Activated T-cell treated with anti-CD3 and anti-CD28 coated beads, Interleukin-2, amount 50 U/mL, for 4 hours (primary cell): ENCODE results near the gene FAM170B. TPM values are rescaled to one million over a fixed set of nuclear protein-coding genes. Genes with fewer than 3 reads are reported as not detected.

ENCODE experiments used
- ATAC-seq, 2 donors: fragments of 200-7000 bp; cut with Tn5 transposase; one replicate each; pipeline ENCODE4 v1.10.0; 2021
- DNase-seq: peaks from one replicate; pipeline ENCODE4 v3.0.0-alpha.2; 2020
- H3K27me3 Mint-ChIP-seq: one replicate; pipeline ENCODE4 v1.8.0; 2021; ENCODE audit warnings: low read depth, mixed read lengths
- H3K36me3 Mint-ChIP-seq: one replicate; pipeline ENCODE4 v1.8.0; 2022; ENCODE audit warnings: mixed read lengths; ENCODE audit not compliant: insufficient read depth
- H3K4me1 Mint-ChIP-seq: one replicate; pipeline ENCODE4 v1.8.0; 2021; ENCODE audit warnings: low read depth, mixed read lengths
- H3K4me3 Mint-ChIP-seq: one replicate; pipeline ENCODE4 v1.8.0; 2021; ENCODE audit warnings: mild to moderate bottlenecking, moderate library complexity, mixed read lengths
- H3K9me3 Mint-ChIP-seq: one replicate; pipeline ENCODE4 v1.8.0; 2021; ENCODE audit warnings: mixed read lengths
- total RNA-seq, 3 donors: library from RNA; stranded (reverse); gene quantifications; one replicate each; pipeline ENCODE4 v1.2.1, GENCODE V29; 2021

FAM170B gene
- total RNA-seq, 3 donors from 2014 or later, result not detected

- DNase-seq (no peak), ATAC-seq (no peak)
- no peaks in the 10 kb centered on the region for H3K4me1 Mint-ChIP-seq
- peaks cover 9% of the 10 kb centered on the region for H3K9me3 Mint-ChIP-seq
- peaks cover 10% of the 10 kb centered on the region for H3K27me3 Mint-ChIP-seq
- peaks cover 3% of the 10 kb centered on the region for H3K36me3 Mint-ChIP-seq
- H3K4me3 Mint-ChIP-seq, result no peak overlapping the region
These were observed 17.7 kb upstream of the FAM170B start for GRCh38 chr10:49151481-49151880.

- H3K36me3 Mint-ChIP-seq, result peaks cover 3% of the 10 kb centered on the region
- peaks cover 10% of the 10 kb centered on the region for H3K27me3 Mint-ChIP-seq
- H3K9me3 Mint-ChIP-seq, result peaks cover 9% of the 10 kb centered on the region
- ATAC-seq (no peak), DNase-seq (no peak)
- H3K4me3 Mint-ChIP-seq, result no peak overlapping the region
- H3K4me1 Mint-ChIP-seq, result no peaks in the 10 kb centered on the region
These were observed 17.2 kb upstream of the FAM170B start for GRCh38 chr10:49151025-49151445.

- peaks cover 9% of the 10 kb centered on the region for H3K9me3 Mint-ChIP-seq
- no peaks in the 10 kb centered on the region for H3K4me1 Mint-ChIP-seq
- no peak overlapping the region for H3K4me3 Mint-ChIP-seq
- ATAC-seq (no peak), DNase-seq (no peak)
- H3K36me3 Mint-ChIP-seq, result peaks cover 3% of the 10 kb centered on the region
- peaks cover 10% of the 10 kb centered on the region for H3K27me3 Mint-ChIP-seq
These were observed 16.6 kb upstream of the FAM170B start for GRCh38 chr10:49150426-49150825.

DNA sequence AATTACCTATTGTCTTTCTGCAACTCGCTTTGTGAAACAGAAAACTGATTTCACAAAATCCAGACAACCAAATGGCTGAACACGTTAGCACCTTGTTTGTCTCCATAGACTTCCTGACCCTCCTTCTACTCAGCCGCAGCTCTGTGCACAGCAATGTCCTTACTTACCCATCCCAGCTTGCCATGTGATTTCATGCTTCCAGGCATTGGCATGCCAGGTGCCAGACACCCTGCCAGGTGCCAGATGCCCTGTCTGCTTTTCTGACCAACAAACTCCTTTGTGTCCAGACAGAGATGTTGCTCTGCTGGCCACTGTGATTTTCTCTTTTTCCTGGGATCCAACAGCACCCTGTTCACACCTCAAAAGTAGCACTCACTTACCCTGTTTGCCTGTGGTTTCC is 16.1 kb upstream of the FAM170B start:
- peaks cover 9% of the 10 kb centered on the region for H3K9me3 Mint-ChIP-seq
- no peak overlapping the region for H3K4me3 Mint-ChIP-seq
- peaks cover 3% of the 10 kb centered on the region for H3K36me3 Mint-ChIP-seq
- H3K27me3 Mint-ChIP-seq, result peaks cover 10% of the 10 kb centered on the region
- no peak for ATAC-seq
- DNase-seq, result no peak
- H3K4me1 Mint-ChIP-seq, result no peaks in the 10 kb centered on the region

- no peaks in the 10 kb centered on the region for H3K4me1 Mint-ChIP-seq
- H3K36me3 Mint-ChIP-seq, result peaks cover 3% of the 10 kb centered on the region
- DNase-seq (no peak), ATAC-seq (no peak)
- H3K9me3 Mint-ChIP-seq, result peaks cover 9% of the 10 kb centered on the region
- peaks cover 3% of the 10 kb centered on the region for H3K27me3 Mint-ChIP-seq
- H3K4me3 Mint-ChIP-seq, result no peak overlapping the region
These were observed 10.4 kb upstream of the FAM170B start for GRCh38 chr10:49144058-49144720.

DNA sequence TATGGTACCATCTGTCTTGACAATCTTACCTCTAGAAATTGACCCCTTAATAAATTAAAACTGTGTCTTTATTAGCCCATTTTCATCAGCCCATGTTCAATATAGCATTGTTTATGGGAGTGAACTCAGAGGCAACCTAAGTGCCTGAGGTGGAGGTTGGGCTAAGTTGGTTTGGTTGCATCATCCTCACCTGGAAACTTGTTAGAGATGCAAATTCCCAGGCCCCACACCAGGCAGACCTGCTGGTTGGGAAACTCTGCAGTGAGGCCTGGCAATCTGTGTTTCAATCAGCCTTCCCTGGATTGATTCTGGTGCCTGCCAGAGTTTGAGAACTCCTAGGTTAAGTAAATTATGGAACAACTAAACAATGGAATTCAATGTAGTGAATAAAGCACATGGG is 9.4 kb upstream of the FAM170B start:
- Mint-ChIP-seq H3K9me3 (peaks cover 6% of the 10 kb centered on the region), H3K36me3 (peaks cover 2% of the 10 kb centered on the region), H3K27me3 (peaks cover 3% of the 10 kb centered on the region), H3K4me3 (no peak overlapping the region), H3K4me1 (no peaks in the 10 kb centered on the region)
- DNase-seq (no peak), ATAC-seq (no peak)

DNA sequence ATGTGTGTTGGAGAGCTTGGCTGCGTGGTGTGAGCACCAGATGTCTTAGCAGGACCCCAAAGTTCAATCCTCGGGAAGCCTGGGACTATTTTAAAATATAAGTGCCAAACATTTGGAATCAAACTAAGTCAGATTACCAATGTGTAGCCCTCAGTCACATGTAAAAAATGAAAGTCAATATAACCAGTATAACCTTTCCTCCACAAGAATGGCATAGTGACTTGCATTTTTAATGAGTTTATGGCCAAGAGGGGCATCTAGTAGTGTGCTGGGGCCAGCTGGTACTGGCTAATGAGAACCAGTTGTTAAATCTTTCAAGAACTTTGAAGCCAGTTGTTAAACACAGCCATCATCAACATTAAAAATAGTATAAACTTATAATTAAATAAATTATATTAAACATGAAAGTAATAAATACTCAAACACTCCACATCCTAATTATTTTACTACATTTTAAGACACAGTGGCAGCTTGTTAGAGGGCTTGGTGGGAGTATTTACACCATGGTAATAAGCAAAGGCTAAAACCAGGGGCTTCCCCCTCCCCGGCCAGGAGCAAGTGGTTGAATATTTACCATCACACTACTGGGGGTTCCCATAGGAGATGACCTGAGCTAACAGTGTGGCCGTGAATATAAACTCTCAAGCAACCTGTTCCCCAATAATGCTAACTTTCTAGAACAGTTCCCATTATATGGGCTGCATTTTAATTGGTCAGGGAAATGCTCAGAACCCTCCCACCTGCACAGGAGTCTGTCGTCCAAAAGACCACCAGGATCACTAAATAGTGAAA is 7.9 kb upstream of the FAM170B start:
- Mint-ChIP-seq H3K27me3 (peaks cover 3% of the 10 kb centered on the region), H3K36me3 (no peaks in the 10 kb centered on the region), H3K4me1 (no peaks in the 10 kb centered on the region), H3K4me3 (no peak overlapping the region), H3K9me3 (peaks cover 2% of the 10 kb centered on the region)
- ATAC-seq (no peak), DNase-seq (no peak)

- peaks cover 4% of the 10 kb centered on the region for H3K4me1 Mint-ChIP-seq
- ATAC-seq, result no peak
- no peak overlapping the region for H3K4me3 Mint-ChIP-seq
- H3K27me3 Mint-ChIP-seq, result peaks cover 5% of the 10 kb centered on the region
- peaks cover 2% of the 10 kb centered on the region for H3K9me3 Mint-ChIP-seq
- no peak for DNase-seq
- no peaks in the 10 kb centered on the region for H3K36me3 Mint-ChIP-seq
These were observed 6.7 kb upstream of the FAM170B start for GRCh38 chr10:49140304-49141177.

- DNase-seq (no peak), ATAC-seq (peak in 1 of 2 donors; percentile 43)
- peaks cover 7% of the 10 kb centered on the region for H3K4me1 Mint-ChIP-seq
- H3K4me3 Mint-ChIP-seq, result no peak overlapping the region
- H3K9me3 Mint-ChIP-seq, result peaks cover 2% of the 10 kb centered on the region
- peaks cover 5% of the 10 kb centered on the region for H3K27me3 Mint-ChIP-seq
- H3K36me3 Mint-ChIP-seq, result no peaks in the 10 kb centered on the region
These were observed 6.0 kb upstream of the FAM170B start for GRCh38 chr10:49139846-49140195.

- H3K4me3 Mint-ChIP-seq, result no peak overlapping the region
- peaks cover 5% of the 10 kb centered on the region for H3K27me3 Mint-ChIP-seq
- peaks cover 9% of the 10 kb centered on the region for H3K4me1 Mint-ChIP-seq
- ATAC-seq, result no peak
- H3K36me3 Mint-ChIP-seq, result no peaks in the 10 kb centered on the region
- DNase-seq, result no peak
- peaks cover 2% of the 10 kb centered on the region for H3K9me3 Mint-ChIP-seq
These were observed 5.4 kb upstream of the FAM170B start for GRCh38 chr10:49139028-49139845.

DNA sequence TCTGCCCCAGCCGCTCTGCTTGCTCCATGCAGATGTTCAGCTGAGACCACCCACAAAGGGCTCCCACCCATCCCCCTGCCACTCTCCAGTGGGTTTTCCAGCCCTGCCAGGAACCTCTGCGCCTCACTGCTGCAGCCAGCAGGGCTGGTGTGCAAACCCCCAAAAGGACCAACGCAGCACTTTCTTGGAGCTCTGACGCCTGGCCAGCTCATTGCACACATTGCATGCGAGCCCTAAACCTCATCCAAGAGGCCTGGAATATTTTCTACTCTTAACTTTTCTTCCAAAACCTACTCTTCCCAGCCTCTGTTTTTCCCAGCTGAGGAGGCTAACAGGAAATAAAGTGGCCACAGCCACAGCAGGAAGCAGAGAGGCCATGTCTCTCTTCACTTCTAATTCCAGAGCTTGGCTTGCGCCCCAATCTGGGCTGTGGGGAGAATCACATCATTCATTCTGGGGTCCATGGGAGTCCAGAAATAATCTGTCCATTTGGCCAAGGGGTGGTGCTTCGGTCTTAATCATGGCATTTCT is 4.6 kb upstream of the FAM170B start:
- Mint-ChIP-seq H3K36me3 (no peaks in the 10 kb centered on the region), H3K4me1 (peaks cover 9% of the 10 kb centered on the region)

GRCh38 chr10:49136525-49136924 is 2.7 kb upstream of the FAM170B start:
- Mint-ChIP-seq H3K4me1 (peaks cover 9% of the 10 kb centered on the region), H3K9me3 (peaks cover 2% of the 10 kb centered on the region), H3K27me3 (peaks cover 9% of the 10 kb centered on the region), H3K4me3 (no peak overlapping the region), H3K36me3 (no peaks in the 10 kb centered on the region)
- no peak for DNase-seq
- no peak for ATAC-seq

More for the DNA sequence above, 4.6 kb upstream of the FAM170B start:
- ATAC-seq (no peak), DNase-seq (no peak)
- H3K4me3 Mint-ChIP-seq, result no peak overlapping the region
- peaks cover 5% of the 10 kb centered on the region for H3K27me3 Mint-ChIP-seq
- peaks cover 2% of the 10 kb centered on the region for H3K9me3 Mint-ChIP-seq

DNA sequence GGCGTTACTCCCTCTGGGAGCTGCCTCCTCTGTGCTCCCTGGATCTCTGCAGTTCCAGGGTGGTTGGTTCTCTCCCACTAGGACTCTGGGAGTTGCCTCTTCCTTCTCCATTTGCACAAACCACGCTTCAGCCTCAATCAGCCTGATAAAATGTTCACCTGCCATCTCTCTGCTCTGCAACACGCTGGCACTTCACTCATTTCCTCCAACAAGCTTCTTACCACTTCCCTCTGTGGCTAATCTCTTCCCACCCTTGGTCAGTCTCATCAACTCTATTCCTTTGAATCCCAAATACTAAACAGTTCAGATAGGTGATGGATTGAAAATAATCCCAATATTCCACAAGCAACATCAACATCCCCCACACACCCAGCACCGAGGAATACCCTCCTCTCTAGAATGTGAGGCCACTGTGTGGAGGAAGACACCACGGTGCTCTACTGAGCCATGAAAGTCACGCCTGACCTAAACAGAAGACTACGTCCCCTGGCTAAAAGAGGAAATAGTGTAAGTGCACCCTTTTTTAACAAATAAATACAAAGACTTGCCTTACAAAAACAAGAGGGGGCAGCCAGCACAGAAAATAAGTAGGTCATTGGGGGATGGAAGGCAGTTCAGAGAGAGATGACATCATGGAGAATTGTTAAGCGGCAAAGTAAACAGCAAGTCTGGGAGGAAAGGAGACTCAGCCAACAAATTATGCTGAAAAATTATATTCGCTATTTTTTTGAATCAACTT is 1.9 kb upstream of the FAM170B start:
- Mint-ChIP-seq H3K27me3 (peaks cover 6% of the 10 kb centered on the region), H3K4me1 (peaks cover 9% of the 10 kb centered on the region), H3K4me3 (no peak overlapping the region), H3K9me3 (peaks cover 2% of the 10 kb centered on the region), H3K36me3 (no peaks in the 10 kb centered on the region)
- ATAC-seq, result no peak
- DNase-seq, result no peak
